NB4 (cell line): Measurements from ENCODE around the gene SMIM17.

Experiments used
- POLR2A ChIP-seq: IDR thresholded peaks from 2 replicates; pipeline ENCODE4 v1.6.1; 2011; ENCODE audit warnings: mild to moderate bottlenecking; ENCODE audit not compliant: insufficient read length; ENCODE audit errors: extremely low read depth
- TF ChIP-seq, protein P1 (sequence below): IDR thresholded peaks from one replicate; pipeline ENCODE4 v1.5.1; 2012; ENCODE audit warnings: low read depth, low read length

- TF ChIP-seq POLR2A: no peak
- TF ChIP-seq, protein P1, sequence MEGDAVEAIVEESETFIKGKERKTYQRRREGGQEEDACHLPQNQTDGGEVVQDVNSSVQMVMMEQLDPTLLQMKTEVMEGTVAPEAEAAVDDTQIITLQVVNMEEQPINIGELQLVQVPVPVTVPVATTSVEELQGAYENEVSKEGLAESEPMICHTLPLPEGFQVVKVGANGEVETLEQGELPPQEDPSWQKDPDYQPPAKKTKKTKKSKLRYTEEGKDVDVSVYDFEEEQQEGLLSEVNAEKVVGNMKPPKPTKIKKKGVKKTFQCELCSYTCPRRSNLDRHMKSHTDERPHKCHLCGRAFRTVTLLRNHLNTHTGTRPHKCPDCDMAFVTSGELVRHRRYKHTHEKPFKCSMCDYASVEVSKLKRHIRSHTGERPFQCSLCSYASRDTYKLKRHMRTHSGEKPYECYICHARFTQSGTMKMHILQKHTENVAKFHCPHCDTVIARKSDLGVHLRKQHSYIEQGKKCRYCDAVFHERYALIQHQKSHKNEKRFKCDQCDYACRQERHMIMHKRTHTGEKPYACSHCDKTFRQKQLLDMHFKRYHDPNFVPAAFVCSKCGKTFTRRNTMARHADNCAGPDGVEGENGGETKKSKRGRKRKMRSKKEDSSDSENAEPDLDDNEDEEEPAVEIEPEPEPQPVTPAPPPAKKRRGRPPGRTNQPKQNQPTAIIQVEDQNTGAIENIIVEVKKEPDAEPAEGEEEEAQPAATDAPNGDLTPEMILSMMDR: no peak
These were observed 24.4 kb downstream of the SMIM17 start for GRCh38 chr19:56667311-56667870.
